Measurements from ENCODE around the gene GRAMD2A.

Gene GRAMD2A

GRCh38 chr15:72179950-72180581 is 17.5 kb downstream of the GRAMD2A start:
- H3K4me3 ChIP-seq (ENCODE audit: low read depth, low read length): no peak overlapping the region
- DNase-seq (ENCODE audit: low read depth): no peak
- TF ChIP-seq, protein P1, sequence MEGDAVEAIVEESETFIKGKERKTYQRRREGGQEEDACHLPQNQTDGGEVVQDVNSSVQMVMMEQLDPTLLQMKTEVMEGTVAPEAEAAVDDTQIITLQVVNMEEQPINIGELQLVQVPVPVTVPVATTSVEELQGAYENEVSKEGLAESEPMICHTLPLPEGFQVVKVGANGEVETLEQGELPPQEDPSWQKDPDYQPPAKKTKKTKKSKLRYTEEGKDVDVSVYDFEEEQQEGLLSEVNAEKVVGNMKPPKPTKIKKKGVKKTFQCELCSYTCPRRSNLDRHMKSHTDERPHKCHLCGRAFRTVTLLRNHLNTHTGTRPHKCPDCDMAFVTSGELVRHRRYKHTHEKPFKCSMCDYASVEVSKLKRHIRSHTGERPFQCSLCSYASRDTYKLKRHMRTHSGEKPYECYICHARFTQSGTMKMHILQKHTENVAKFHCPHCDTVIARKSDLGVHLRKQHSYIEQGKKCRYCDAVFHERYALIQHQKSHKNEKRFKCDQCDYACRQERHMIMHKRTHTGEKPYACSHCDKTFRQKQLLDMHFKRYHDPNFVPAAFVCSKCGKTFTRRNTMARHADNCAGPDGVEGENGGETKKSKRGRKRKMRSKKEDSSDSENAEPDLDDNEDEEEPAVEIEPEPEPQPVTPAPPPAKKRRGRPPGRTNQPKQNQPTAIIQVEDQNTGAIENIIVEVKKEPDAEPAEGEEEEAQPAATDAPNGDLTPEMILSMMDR (IDR thresholded peaks at IDR 0.05; ENCODE audit: low read depth, low read length, missing control alignments): no peak

DNA sequence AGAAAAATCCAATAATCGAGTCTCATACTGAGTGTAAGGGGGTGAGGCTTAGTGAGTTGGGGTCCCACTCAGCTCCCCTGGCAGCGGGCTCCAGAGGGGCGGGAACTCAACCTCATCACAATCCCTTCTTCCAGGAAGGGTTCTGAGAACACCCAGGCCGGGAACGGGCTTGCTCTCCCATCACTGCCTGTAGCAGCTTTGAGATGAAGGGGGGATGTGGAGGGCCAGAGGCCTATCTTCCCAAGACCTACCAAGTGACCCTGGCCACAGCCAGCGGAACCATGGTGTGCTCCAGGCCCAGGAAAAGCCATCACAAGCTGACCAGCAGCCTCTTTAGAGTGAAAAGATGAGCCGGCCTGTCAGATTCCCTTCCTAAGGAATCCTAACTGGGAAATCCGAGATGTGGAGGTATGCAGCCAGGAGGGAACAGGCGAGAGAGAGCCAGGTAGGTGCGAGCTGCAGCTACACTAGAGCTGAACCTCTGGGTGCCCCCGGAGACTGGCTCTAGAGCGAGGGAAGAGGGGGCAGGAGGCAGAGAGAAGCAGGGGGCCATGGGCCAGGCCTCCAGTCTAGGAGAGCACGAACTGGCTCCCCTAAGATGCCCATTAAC is 18.5 kb downstream of the GRAMD2A start:
- no peak overlapping the region for H3K4me3 ChIP-seq (ENCODE audit: low read depth, low read length)
- no peak for DNase-seq (ENCODE audit: low read depth)
- TF ChIP-seq, protein P1 (IDR thresholded peaks at IDR 0.05; ENCODE audit: low read depth, low read length, missing control alignments): no peak

DNA sequence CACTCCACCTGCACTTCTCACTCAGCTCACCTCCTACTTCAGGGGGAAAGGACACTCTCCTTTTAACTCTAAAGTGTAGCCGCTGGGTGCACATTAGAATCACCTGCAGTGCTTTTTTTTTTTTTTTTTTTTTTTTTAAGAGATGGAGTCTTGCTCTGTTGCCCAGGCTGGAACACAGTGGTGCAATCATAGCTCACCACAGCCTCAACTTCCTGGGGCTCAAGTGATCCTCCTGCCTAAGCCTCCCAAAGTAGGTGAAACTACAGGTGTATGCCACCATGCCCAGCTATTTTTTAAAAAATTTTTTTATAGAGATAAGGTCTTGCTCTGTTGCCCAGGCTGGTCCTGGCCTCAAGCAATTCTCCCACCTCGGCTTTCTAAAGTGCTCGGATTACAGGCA is 20.8 kb downstream of the GRAMD2A start:
- no peak for DNase-seq (ENCODE audit: low read depth)
- TF ChIP-seq, protein P1 (IDR thresholded peaks at IDR 0.05; ENCODE audit: low read depth, low read length, missing control alignments): no peak
- no peak overlapping the region for H3K4me3 ChIP-seq (ENCODE audit: low read depth, low read length)

DNA sequence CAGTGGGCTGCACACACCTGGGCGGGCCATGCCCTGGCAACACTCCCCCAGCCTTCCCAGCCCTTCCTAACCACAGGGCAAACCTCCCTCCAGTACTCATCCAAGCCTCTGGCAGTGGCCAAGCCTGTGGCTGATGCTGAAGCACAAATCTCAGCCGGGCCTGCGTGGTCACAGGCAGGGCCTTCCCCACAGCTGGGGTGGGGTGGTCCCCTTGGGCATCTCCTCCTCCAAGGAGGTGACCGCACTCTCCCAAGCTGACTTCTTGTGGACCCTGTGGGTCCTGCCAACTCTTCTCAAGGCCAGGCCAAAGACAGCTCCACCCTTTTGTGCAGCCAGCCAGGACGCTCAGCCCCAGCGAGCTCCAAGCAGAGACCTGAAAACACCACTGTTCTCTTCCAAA is 21.4 kb downstream of the GRAMD2A start:
- no peak overlapping the region for H3K4me3 ChIP-seq (ENCODE audit: low read depth, low read length)
- no peak for DNase-seq (ENCODE audit: low read depth)
- TF ChIP-seq, protein P1 (IDR thresholded peaks at IDR 0.05; ENCODE audit: low read depth, low read length, missing control alignments): no peak

DNA sequence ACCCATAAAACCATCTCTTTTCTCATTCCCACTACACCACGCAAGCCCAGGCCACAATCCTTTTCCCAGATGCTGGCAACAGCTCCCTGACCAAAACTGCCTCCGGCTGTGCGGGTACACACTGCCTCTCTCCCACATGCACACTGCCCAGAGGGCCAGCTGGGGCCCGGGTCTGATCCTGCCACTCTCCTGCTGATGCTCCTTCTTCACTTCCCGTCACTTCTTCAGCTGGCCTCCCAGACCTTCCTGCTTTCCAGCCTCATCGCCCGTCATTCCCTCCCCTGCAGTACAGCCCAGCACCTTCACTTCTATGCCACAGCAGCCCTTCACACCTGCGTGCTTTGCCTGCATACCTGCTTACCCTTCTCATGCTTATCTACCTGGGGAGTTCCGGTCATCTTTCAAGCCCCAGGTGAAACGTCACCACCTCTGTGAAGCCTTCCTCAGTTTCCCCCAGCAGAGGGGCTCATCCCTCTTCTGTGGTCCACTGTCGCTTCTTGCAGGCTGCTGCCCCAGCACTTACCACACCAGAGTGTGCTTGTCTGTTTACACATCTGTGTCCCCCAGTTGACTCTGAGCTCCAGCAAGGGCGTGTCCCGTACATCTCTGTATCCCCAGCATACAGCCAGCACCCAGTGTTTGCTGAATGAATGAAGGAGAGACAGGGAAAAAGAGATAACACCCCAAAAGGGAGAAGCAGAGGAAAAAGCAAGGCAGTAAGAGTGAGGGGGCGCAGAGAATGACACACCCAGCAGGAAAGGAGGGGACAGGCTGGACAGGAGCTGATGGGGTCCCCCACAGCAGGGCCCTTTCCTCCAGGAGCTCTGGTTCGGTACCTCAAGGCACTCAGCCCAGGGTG is 22.2 kb downstream of the GRAMD2A start:
- no peak overlapping the region for H3K4me3 ChIP-seq (ENCODE audit: low read depth, low read length)
- TF ChIP-seq, protein P1 (IDR thresholded peaks at IDR 0.05; ENCODE audit: low read depth, low read length, missing control alignments): no peak
- no peak for DNase-seq (ENCODE audit: low read depth)

- TF ChIP-seq, protein P1 (IDR thresholded peaks at IDR 0.05; ENCODE audit: low read depth, low read length, missing control alignments): no peak
- no peak for DNase-seq (ENCODE audit: low read depth)
- no peak overlapping the region for H3K4me3 ChIP-seq (ENCODE audit: low read depth, low read length)
These were observed 22.9 kb downstream of the GRAMD2A start for GRCh38 chr15:72174551-72175165.

Measured in GM12864 (cell line).